ENCODE results near the gene RSPH10B2.
"Not testable (repeated sequence)": the region's sequence is repeated elsewhere in the genome, so short reads cannot be mapped to it uniquely, and the experiment has no call there.

Gene RSPH10B2

DNA sequence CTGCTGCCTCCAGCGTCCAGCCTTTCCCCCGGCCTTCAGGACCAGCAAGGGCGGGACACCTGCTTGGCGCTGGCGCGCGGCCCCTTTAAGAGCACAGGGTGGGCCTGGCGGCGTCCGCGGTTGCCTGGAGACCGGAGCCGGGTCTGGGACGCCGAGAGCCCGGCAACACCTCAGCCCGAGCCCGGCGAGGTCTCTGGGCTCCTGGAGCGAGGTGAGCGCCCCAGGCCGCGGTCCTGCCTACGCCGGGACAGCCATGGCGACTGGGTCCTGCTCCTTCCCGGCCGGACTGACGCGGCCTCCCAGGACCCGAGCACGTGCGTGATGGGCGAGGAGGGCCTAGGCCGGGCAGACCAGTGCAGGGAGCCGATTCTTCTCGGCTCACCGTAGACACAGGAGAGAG, at the start of gene RSPH10B2:
Gene RSPH10B2 (plus strand): TSS at position 140 of the 400 bp plus-strand sequence. CDS start 3,575 bp downstream, outside the sequence.
- not testable (repeated sequence) for DNase-seq

DNA sequence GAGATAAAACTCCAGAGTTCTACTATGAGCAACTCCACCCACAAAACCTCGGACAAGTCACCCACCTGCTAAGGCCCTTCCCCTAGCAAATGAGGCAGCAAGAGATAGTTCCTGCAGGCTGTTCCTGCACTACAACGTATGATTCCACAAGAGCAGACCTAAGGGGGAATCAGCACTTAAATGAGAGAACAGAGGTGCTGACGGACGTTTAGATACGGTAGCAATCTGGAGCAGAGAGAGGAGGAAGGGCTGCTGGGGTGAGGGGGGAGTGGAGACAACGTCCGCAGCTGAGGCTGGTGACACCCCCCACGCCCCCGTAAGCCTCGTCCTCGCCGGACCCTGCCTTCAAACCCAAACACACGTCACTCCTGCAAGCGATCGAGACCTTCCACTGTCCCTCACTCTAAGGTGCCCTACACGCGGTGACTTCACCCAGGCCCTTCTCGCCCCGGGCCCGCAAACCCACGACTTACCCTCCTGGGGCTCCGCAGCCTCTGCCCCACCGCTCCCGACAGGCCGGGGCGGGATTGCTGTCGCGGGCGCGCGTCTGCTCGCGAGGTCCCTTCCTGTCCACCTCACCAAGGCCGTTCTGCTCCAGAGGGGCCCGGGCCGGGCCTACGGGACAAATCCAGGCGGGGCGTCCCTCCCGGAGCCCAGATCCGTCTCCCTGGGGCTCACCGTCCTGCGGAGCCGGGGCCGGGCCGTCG, 47.8 kb upstream of the RSPH10B2 start:
- DNase-seq: no peak

DNA sequence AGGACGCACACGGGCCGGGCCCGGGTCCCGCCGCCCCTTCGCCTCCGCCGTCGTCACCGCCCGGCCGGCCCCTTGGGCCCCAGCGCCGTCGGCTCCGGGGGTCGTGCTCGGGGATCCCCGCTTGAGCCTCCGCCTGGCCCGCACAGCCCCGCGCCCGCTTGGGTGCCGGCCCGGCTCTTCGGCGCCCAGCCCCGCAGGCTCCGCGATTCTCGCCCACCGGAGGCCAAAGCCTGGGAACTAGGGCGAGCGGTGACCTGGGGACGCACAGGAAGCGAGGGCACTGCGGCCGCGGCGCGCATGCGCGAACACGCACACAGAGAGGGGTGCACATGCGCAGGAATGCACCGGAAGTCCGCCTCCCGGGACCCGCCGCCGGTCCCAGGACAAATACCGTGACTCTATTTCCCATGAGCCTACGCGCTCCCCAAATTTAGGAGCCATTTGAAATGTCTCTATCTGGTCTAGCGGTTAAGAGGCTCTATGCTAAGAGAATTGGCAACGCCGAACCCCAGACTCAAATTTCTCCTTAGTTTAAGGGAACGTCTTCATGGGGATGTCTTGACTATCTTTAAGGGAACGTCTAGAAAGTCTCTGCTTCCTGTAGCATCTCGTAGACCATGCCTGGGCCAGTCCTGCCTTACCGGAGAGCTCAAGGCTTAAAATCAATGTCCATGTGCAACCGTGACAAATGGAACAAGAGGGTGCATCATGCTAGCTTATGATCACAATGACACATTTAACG, 47.1 kb upstream of the RSPH10B2 start, which contains the start of gene ZNF12:
Gene ZNF12 (minus strand): TSS at position 282 of the 742 bp plus-strand sequence. CDS start 1,774 bp downstream, outside the sequence.
- DNase-seq: peak; percentile 89

DNA sequence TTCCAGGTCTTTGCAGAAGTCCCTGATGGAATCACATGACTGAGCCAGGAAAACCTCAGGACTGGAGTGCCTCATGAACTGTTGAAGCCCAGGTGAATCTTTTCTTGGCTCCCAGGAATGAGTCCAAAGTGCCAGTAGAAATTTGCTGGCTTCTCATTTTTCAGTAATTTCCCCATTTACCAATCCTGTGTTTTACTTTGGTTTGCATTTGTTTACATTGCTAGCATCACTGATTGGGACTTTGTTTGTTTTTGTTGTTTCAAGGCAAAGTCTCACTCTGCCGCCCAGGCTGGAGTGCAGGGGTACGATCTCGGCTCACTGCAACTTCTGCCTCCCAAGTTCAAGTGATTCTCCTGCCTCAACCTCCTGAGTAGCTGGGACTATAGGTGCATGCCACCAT, 45.6 kb upstream of the RSPH10B2 start:
- DNase-seq: no peak

DNA sequence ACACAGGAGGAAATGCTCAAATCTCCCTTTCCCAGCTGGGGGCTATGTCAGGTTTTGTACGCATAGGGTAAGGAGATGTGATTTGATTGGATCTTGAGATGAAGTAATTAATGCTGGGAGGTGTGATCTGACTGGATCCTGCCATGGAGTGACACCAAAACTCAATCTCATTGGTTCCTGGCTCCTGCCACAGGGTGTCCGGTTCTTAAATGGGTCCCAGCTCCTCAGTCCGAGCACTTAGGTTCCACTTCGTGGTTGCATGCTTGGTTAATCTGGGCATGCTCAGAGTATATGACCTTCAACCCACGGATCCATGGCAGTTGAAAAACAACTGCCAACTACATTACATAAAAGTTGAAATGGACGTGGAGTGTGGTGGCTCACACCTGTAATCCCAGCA, 44.1 kb upstream of the RSPH10B2 start:
- no peak for DNase-seq

DNA sequence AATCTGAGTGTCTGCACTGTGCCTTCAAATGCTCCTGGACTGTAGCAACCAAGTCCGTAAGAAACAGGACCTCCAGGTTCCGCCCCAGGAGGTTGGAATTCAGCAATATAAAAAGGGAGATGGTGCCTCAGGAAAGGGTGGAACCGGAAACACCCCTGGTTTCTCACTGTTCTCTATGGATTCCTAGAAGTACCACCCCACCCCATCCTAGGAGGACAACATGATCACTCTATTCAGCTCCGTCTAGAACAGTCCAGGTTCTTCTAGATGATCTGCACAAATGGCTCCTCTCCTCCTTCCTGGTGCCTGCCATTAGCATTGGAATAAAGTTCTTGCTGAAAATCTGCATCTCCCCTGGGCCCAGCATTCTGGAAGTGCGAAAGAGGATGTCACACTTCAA, 39.5 kb upstream of the RSPH10B2 start:
- no peak for DNase-seq

DNA sequence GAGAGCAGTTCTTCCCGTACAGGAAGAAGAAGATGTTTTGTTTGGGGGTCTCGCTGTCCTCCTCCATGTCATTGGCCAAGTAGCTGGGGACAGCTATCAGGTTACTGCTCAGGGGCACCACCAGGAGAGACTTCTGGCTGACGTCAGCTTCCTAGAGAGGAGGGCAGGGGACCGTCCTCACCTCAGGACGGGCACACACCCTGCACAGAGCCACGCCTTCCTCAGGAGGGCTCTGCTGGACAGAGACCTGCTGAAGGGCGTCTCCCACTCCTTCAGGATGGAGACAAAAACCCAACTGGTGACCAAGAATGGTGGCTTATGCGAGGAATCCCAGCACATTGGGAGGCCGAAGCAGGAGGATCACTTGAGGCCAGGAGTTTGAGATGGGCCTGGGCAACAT, 38.0 kb upstream of the RSPH10B2 start:
- not testable (repeated sequence) for DNase-seq

DNA sequence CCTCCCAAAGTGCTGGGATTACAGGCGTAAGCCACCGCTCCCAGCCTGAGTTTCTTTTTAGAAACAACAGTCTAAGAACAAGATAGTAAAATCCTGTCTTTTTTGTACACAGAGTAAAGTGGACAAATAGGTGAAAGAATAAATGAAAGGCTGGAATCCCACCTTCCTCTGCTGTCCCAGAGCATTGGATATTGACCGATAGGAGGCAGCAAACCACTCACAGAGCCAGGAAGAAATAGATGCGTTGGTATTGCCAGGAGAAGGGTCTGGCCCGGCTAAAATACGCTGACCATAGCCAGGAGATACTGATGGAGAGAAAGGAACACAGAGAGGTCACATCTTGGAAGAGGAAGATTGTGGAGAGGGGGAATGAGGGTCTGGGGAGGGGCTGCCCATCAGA, 35.8 kb upstream of the RSPH10B2 start:
- no peak for DNase-seq

DNA sequence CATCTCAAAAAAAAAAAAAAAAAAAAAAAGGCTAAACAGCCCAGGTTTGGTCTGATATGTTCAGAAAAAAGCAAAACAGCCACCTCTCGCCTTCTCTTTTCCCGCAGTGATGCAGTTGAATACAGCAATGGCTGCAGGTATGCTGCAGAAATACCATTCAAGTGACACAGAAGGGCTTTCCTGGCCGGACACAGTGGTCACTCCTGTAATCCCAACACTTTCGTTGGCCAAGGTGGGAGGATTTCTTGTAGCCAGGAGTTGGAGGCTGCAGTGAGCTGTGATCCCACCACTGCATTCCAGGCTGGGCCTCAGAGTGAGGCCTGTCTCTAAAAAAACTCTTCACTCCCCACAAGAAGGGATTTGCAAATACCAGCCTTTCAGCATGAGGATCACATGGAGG, 29.6 kb upstream of the RSPH10B2 start:
- DNase-seq: not testable (repeated sequence)

DNA sequence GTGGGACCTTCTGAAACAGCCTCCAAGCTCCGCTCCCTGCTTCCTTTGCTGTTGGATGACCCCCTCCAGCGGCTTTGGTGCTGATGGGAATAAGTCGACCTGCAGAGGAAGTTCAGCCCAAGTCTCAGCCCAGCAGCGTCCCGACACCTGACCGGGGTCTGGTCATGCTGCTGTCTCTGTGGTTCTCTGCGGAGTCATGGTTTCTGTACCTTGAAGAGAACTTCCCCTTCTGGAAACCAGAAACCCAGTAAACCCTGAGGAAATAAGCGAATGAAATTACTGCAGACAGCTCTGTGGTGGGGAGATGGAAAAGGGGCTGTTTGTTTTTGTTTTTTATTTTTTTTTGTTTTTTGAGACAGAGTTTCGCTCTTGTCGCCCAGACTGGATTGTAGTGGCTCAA, 28.9 kb upstream of the RSPH10B2 start:
- no peak for DNase-seq

DNA sequence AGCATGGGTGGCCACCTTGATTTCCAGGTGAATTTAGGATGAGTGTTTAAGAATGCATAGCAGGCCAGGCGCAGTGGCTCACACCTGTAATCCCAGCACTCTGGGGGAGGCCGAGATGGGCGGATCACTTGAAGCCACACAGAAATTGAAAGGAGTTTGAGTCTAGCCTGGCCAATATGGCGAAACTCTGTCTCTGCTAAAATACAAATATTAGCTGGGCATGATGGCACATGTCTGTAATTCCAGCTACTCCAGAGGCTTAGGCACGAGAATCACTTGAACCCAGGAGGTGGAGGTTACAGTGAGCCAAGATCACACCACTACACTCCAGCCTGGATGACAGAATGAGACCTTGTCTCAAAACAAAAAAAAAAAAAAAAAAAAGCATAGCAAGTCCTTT, 27.6 kb upstream of the RSPH10B2 start:
- DNase-seq: not testable (repeated sequence)

DNA sequence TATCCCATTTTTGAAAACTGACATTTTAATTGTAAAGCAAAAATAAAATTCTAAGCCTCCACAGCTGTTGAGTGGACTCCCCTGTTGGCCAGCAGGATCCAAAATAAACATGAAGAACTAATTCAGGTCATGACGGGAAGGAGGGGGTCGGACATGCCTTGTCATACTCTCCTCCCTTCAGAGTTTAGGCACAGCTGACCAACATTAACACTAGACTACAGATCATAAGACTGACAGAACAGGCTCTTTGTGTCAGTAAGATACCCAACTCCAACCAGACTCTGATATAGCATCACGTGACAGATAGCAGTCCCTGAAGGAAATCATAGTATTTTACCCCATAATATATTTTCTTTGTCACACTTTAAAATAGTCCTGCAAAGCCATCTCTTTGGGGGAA, 26.2 kb upstream of the RSPH10B2 start:
- no peak for DNase-seq

DNA sequence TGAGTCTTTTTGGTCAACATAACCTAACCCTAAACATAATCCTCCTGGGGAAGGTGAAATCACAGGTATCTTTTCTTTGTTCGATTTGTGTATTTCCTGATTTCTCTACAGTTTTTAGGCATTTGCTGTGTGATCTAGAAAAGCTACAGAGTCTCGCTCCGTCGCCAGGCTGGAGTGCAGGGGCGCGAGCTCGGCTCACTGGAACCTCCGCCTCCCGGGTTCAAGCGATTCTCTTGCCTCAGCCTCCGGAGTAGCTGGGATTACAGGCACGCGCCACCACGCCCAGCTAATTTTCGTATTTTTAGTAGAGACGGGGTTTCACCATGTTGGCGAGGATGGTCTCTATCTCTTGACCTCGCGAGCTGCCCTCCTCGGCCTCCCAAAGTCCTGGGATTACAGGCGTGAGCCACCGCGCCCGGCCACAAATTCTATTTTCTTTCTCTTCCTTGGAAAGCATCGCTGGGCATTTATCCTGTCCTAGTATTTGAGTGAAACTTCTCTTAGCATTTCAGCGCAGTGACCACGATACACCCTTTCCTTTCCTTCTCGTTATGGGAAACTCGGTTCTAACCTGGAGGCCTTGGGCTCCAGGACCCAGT, 24.9 kb upstream of the RSPH10B2 start:
- DNase-seq: not testable (repeated sequence)

DNA sequence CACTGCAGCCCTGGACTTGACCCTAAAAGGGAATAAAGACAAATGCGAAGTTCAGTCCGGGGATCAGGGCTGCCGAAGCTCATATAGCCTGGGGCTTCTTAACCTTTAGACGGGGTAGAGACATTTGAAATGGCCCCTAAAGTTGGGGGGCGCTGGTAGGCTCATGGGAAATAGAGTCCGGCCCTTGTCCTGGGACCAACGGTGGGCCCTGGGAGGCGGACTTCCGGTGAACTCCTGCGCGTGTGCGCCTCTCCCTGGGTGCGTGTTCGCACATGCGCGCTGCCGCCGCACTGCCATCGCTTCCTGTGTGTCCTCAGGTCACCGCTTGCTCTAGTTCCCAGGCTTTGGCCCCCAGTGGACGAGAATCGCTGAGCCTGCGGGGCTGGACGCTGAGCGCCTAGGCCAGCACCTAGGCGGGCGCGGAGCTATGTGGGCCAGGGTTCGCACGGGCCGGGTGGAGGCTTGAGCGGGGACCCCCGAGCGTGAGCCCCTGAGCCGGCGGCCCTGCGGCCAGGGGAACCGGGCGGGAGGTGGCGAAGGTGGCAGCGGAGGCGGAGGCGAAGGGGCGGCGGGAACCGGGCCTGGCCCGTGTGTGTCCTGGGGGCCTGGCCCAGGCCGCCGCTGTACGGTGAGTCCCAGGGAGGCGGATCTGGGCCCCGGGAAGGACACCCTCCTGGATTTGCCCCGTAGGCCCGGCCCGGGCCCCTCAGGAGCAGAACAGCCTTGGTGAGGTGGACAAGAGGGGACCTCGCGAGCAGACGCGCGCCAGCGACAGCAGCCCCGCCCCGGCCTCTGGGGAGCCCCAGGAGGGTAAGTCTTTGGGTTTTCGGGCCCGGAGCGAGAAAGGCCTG, 24.2 kb upstream of the RSPH10B2 start:
- peak; percentile 71 for DNase-seq

DNA sequence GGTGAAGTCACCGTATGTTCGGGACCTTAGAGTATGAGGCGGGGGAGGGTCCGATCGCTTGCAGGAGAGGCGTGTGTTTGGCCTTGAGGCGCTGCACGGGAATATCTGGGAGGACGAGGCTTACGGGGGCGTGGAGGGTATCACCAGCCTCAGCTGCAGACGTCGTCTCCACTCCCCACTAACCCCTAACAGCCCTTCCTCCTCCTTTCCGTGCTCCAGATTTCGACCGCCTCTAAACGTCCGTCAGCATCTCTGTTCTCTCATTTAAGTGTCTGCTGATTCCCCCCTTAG, 23.6 kb upstream of the RSPH10B2 start:
- no peak for DNase-seq

DNA sequence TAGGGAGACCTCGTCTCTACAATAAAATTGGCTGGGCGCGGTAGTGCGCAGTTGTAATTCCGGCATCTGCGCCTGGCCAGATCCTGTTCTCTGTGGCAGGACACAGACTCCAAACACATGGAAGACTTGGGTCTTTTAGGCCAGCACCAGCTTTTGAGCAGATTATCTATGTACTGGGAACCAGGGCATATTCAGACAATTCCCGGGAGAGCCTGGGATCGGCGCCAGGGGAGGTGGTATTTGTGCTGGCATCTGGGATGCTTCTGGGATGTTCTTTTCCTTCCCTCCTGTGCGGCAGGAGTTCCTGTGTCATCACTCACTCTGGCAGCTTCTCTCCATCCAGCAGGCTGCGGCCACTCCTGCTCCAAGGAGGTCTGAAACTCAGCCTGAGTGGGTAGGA, 15.5 kb upstream of the RSPH10B2 start:
- not testable (repeated sequence) for DNase-seq

DNA sequence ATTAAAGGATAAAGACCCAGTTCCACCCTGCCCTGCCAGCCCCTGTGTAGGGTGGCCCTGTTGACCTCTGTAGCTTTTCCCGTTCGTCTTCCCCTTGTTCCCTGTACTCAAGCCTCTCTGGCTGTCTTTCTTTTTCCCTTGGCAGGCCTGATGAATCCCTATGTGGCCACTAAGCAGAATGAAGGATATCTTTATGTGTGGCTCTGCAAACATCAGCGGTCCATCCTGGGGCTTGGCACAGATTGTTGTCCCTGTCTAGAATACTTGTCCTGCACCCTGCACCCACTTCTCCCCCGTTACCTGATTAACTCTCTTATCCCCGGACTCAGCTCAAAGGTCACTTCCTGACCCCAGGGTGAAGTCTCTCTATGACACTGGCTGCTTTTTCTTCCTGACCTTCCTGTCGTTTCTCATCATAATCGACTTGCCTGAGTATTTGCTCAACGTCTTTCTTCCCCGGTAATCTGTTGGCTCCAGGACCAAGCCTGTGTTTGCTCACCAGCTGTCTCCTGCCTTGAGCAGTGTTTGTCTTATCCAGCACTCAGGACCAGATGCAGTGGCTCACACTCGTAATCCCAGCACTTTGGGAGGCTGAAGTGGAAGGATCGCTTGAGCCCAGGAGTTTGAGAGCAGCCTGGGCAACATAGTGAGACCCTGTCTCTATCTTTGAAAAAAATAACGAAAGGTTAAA, 9.3 kb upstream of the RSPH10B2 start:
- not testable (repeated sequence) for DNase-seq

DNA sequence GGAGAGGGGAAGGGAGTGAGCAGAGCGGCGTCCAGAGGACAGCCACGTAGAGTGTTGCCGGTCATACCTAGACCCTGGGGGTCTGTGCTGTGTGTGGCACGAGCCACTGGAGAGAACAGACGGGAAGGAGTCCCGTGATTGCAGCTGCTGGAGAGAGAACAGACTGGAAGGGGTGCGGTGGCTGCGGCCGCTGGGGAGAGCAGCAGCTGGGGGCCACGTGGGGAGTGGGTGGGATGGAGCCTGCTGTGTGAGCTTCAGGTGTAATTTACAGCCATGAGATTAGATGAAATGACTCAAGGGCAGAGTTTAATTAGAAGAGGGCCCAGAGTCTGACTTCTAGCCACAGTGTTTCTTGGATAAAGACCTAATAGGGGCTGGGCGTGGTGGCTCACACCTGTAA, 4.6 kb upstream of the RSPH10B2 start:
- not testable (repeated sequence) for DNase-seq

DNA sequence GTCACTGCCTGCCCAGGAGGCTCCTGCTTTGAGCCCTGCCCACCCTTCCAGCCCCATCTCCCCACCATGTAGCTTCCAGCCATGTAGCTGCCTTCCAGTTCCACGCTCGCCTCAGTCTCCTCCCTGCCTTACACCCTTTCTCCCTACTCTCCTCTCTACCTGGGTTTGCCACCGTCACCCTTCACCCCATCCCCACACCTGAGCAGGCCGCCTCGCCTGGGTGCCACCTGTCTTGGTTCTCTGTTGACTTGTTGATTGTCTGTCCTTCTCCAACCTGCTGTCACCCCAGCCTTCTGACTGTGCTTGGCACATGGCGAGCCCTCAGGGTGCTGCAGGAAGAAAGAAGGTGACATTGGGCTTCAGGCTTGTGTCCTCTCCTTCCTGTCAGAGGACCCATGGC, 3.7 kb upstream of the RSPH10B2 start:
- DNase-seq: not testable (repeated sequence)

DNA sequence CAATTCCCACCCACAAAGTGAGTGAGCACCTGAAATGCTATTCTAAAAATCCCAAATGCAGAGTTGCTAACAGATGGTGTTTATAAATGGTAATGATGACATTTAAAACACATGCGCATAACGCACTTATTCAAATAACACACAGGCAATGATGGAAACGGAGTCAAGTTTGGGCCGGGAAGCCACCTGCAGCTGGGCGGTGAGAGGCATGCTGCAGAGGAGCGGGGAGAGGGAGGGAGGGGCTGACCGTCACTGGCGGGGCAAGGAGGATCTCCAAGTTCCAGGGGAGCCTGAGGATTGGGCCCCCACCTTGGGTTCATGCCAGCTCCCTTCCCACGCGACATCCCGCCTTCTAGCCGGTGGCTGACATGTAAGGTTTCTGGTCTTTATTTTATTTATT, 7.3 kb downstream of the RSPH10B2 start:
- DNase-seq: not testable (repeated sequence)

DNA sequence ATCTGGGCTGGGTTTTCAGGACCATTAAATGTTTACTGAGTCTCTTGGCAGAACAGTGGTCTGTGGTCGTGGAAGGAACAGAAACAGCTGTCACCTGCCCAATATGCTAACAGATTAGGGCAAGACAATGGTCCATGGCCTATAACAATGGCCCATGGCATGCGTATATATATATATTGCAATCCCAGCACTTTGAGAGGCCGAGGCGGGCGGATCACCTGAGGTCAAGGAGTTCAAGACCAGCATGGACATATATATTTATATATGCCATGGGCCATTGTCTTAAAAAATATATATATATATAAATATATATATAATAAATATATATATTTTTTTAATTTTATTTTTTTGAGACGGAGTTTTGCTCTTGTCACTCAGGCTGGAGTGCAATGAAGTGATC, 27.7 kb downstream of the RSPH10B2 start:
- not testable (repeated sequence) for DNase-seq

DNA sequence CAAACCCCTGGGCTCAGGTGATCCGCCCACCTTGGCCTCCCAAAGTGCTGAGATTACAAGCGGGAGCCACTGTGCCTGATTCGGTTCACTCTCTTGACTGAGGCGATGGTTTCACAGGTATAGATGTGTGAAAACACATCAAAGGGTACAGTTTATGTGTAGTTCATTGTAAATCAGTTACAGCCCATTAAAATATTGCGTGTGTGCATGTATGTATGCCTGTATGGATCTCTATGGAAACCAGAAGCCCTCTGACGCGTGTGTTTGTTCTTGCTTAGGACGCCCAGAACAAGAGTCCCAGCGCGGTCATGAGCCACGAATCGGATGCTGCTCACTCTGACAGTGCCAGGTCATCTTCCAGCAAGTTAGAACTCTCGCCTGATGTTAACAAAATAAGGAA, 35.5 kb downstream of the RSPH10B2 start:
- not testable (repeated sequence) for DNase-seq

Measured in NCI-H1436 (cell line).